ENCODE measurements around the gene TRIM54.
"Not testable (repeated sequence)": the region's sequence is repeated elsewhere in the genome, so short reads cannot be mapped to it uniquely, and the experiment has no call there.

DNA sequence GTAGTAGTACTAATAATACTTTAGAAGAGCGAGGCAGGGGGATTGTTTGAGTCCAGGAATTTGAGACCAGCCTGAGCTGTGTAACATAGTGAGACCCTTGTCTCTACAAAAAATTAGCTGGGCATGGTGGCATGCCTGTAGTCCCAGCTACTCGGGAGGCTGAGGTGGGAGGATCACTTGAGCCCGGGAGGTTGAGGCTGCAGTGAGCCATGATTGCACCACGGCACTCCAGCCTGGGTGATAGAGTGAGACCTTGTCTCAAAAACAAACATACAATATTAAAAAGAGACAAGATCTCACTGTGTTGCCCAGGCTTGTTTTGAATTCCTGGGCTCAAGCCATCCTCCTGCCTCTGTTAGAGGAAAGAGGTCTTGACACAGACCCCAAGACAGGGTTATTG lies 18.4 kb downstream of the TRIM54 start:
- not testable (repeated sequence) for TF ChIP-seq POLR2A, CTCF (IDR thresholded peaks at IDR 0.05)

All from right lobe of liver (tissue), 4 donors.